NCI-H2107 treated with DMSO at 0.1 percent for 48 hours (cell line): Measurements from ENCODE around the gene FBLN7.

Experiments
- DNase-seq: peaks from one replicate; lab custom pipeline; 2025; ENCODE audit not compliant: unreplicated experiment; lab: John Stamatoyannopoulos, UW

Gene FBLN7

DNA sequence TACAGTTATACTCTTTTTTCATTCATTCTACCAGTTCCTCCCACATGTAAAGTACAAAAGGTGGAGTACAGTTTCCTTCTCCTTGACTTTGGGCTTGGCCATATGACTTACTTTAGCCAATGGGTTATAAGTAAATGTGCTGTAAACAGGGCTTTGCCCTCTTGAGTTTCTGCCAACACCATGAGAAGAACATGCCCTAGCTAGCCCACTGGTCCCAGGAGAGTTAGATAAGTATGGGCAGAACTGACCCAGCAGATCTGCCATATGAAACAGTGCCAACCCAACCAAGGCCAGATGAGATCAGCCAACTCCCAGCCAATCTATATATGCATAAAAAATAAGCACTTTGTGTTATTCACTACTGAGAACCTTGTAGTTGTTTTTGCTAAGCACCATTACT, 91.2 kb downstream of the FBLN7 start:
- DNase-seq: peak; percentile 6

DNA sequence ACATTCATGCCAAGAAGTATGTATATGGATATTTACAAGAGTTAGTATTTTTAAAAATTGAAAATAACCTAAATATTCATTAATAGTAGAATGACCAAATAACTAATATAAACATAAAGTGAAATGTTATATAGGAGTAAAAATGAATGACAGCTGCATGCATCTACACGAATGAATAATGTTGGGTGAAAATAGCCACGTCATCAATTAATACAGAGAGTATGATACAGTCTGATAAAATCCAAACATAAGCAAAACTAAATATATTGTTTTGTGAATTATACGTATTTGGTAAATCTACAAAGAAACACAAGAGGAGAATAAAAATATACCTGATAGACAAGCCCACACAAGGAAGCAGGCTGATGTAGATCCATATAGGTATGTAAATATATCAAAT, 92.2 kb downstream of the FBLN7 start:
- no peak for DNase-seq
